T47D (cell line): Measurements from ENCODE around the gene TRAFD1.

Experiments used
- DNase-seq, 2 experiments: peaks; one replicate each; pipeline versions ENCODE4 v3.0.0 to v3.0.0-alpha.2; 2011 to 2012; ENCODE audit warnings: low read depth in 1 of 2, low spot score in 1 of 2
- JUND ChIP-seq: IDR thresholded peaks from 2 replicates; pipeline ENCODE4 v1.6.1; 2012; ENCODE audit warnings: low read depth
- in situ Hi-C: cut with HindIII; loops from 2 replicates; pipeline ENCODE4 v1.10.0; 2016; ENCODE audit warnings: low sequenced_read_pairs, low pct_unique_long_range_greater_than_20kb

Gene TRAFD1

DNA sequence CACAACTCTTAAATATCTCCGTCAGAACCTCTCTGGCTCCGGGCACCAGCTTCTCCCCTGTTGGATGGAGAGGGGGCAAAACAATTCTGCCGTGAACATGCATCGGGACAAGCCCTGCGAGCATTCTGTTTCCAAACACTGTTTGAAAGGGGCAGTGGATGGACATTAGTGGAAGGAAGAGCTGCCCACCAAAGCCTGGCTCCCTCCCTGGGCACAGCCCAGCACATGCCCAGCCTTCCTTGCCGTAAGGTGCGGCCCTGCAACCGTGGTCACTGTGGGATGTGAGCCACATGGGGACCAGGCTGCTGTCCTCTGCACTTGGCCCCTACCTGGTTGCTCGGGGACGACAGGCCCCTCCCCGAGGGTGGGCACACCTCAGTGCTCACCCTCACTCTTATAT lies 54.0 kb downstream of the TRAFD1 start:
- no peak for DNase-seq
- in situ Hi-C loops, result no loop called here
- no peak for TF ChIP-seq JUND

DNA sequence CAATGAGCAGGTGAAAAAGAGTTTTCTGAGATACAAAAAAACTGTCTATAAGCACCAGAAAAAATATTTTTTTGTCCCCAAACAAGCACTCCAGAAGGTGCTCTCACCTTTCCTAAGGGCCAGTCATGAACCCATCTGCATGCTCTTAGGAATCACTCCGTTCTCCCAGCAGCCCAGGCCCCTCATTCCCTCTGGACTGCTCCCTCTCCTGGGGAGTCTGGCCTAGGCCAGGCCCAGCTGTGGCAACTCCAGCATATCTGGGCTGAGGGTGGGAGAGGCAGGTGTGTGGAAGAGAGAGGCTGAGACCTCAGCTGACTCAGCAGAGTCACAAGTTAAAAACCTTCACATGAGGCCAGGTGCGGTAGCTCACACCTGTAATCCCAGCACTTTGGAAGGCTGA lies 54.6 kb downstream of the TRAFD1 start:
- in situ Hi-C loops, result no loop called here
- TF ChIP-seq JUND, result no peak
- no peak for DNase-seq

DNA sequence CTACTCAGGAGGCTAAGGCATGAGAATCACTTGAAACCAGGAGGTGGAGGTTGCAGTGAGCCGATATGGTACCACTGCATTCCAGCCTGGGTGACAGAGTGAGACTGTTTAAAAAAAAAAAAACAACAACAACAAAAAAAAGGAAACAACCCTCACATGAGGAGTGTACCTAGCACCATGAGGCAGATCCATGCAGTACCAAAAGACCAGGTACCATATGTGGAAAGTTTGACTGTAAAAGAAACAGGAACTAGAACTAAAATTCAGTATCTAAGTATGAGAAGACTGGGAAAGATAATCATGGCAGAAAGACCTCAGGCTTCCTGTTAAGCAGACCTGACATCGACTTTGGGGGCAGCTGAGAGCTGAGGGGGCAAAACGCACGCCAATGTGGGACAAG lies 55.1 kb downstream of the TRAFD1 start:
- in situ Hi-C loops, result no loop called here
- no peak for DNase-seq
- TF ChIP-seq JUND, result no peak

DNA sequence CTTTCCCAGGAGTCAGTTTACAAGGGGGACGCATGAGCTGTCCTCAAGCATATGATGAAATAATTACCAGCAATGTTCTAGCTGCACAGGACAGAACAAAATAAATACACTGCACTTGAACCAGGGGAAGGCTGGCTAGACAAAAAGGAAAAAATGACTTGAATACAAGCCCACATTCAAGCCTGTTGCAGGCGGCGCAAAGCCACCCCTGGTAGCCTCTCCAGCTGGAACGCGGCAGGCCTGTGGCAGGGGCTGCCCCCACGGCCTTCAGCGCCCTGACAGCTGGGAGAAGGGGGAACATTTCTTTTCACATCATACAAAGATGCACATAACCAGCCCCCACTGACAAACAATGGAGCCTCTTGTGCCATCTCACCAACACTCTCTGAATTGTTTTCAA lies 57.1 kb downstream of the TRAFD1 start:
- no peak for DNase-seq
- in situ Hi-C loops, result no loop called here
- no peak for TF ChIP-seq JUND

DNA sequence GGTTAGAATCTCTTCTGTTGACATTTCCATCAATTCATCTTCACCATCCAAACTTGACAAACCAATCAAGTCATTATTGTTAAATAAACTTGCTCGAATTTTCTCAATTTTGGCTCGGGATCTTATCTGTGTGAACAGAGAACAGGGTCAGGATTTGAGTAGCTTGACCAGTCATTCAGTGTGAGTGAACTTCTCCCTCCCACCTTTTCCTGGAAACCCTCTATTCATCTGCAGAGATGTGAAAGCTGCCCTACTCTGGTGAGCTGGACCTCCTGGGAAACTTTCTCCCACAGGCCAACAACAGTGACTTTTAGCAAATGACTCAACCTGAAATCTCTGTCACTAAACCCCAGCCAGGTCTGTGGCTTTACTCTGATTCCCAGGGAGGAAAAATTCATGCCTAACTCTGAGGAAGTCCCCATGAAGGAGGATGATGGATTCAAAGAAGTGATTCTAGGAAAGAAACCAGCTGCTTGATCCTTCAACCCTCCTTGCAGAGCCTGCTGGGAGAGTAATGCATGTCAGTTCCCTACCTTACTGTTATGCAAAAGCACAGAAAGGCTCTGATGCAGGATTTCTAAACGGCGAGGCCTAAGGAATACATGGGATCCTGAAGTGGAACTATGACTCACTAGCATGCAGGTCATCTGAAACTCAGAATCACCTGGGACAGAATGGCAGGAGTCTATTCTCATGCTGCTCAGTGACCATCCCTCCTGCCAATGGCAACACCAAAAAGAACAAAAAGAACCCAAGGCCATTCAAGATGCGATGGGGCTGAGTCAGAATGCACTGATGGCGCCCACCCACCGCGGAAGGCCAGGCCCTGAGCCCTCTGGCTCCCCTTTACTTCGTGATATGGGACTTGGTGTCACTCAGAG lies 58.0 kb downstream of the TRAFD1 start:
- DNase-seq, result no peak
- in situ Hi-C loops, result no loop called here
- no peak for TF ChIP-seq JUND

DNA sequence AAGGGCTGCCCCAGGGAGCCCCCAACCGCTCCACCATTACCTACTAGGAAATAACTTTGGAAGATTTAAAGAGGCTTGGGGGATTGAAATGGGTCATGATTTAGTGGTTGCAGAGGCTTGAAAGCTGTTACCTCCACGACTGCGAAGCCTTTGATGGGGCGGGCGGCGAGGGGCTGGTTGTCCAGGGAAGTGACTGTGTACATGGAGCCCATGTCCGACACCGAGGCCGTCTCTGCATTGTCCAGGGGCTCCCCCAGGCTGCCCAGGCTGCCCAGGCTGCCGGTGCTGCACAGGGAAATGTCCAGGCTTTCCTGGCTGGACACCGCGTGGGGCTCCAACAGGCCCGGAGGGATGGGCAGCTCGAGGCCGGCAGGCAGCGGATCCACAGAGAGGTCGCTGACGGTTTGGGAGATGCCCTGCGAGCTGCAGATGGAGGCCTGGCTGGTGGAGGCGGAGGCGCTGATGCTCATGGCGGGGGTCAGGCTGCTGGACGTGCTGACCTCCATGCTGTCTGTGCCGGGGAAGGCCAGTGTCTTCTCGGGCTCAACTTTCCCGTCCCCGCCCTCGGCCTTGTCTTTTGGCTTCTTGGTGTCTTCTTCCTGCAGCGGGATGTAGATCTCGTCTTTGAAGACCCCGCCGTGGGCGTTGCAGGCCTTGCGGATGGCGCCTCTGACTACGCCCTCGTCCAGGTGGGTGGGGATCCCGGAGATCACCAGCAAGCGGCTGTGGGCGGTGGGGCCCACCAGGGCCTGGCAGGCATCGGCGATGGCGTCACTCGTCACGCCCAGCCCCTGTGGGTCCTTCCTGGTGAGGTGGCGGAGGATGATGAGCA lies 58.9 kb downstream of the TRAFD1 start:
- no peak for TF ChIP-seq JUND
- DNase-seq, result no peak
- in situ Hi-C loops, result no loop called here

DNA sequence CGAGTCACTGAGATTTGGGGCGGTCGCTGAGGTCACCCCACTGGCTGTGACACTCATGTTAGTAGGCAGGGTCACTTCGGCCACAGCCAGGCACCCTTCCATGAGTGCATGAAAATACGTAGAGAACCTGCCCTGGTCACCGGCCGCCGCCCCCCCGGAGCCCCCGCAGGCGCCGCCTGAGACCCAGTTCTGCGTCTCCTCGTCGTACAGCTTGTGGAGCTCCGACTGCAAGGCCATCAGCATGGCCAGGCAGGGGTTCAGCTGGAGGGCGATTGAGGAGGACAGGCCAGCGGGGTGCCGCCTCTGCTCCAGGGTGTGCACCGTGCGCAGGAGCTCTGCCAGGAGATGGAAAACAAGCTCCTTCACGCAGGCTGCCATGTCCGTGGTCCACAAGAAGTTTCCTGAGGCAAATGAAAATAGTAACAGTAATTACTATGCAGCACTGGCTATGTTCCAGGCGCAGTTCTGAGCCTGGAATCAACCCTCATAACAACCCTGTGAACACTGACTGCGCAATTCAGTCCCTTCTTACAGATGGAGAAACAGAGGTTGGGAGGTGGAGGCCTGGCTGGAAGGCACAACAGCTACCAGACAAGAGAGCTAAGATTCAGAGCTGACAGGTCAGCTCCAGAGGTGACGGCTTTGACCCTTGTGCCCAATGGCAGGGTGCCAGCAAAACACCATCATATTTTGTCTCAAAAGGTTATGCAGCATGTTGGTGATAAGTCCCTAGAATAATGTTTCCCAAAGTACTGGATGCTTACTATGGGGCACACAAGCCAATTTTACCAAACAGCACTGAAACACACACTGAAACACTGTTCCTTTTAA lies 59.9 kb downstream of the TRAFD1 start:
- in situ Hi-C loops, result no loop called here
- TF ChIP-seq JUND, result no peak
- DNase-seq, result no peak

DNA sequence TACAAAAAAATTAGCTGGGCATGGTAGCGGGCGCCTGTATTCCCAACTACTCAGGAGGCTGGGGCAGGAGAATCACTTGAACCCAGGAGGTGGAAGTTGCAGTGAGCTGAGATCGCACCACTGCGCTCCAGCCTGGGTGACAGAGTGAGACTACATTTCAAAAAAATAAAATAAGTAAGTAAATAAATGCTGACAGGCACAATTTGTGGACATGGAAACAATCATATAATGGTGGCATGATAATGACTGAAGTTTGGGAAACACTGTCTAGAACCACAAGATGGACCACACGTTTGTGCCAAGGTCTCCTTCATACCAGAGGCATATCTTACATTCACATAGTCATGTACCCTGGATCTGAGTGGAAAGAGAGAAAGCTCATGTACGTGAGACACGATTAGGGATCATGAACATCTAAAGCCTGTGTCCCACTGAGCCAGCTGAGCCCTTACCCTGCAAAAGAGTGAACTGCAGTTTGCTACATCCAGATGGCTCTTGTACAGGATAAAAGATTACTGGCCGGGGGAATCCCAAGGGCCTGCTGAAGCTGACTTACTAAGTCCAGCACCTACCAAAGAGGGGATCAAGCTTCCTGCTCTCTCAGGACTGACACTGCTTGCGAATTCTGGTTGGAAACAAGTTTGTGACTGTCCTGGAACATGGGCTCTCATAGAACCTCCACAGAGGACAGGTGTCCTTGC lies 62.9 kb downstream of the TRAFD1 start:
- in situ Hi-C loops, result no loop called here
- no peak for DNase-seq
- no peak for TF ChIP-seq JUND

DNA sequence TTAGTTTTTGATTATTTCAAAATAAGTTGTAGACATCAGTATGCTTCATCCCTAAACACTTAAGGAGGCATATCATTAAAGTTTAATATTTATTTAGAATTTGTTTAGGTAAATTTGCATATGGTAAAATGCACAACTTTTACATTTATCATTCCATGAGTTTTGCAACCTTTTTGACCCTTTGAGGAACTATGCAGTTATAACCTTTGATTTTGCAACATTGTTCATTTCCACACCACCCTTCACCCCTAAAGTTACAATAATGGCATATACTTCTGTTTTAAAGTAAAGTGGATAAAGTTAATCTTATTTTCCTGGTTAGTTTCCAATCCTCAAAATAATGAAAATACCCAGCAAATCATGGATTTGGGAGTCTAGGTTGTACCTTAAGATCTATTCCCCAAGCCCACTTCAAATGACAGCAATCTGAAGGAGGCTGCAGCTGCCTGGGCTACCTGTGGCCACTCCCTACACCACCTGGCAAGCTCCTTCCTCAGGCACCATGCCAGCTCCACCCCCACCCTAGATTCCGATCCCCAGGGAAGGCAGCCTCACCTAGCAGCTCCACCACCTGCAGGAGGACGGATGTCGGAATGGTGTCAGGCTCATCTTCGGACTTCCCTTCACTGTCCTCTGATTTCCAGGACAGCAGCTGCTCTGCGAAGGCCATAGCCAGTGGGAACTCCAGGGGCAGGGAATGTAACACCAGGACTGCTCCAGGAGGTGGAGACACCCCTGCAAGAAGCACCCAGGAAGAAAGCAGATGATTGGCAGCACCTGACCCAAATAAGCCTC lies 65.1 kb downstream of the TRAFD1 start:
- DNase-seq, result peak in 1 of 2 experiments; percentile 37
- in situ Hi-C loops, result no loop called here
- no peak for TF ChIP-seq JUND

DNA sequence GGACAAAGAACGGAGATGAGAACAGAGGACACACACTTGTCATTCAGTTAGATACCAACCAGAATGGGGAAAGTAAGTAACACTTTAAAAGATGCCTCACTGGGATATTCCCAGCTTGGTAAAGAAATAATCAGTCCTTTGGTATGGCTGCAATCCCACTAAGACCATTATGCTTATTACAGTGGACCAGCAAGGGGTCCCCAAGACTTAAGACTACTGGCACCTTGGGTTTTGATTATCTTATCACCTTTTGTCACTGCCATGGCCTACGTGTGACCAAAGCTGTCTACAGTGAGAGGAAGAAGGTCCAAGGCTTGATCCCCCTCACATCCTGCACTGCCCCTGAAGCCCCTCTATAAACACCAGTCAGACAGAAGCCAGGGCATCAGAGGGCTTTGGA lies 65.8 kb downstream of the TRAFD1 start:
- no peak for TF ChIP-seq JUND
- in situ Hi-C loops, result no loop called here
- DNase-seq, result no peak

DNA sequence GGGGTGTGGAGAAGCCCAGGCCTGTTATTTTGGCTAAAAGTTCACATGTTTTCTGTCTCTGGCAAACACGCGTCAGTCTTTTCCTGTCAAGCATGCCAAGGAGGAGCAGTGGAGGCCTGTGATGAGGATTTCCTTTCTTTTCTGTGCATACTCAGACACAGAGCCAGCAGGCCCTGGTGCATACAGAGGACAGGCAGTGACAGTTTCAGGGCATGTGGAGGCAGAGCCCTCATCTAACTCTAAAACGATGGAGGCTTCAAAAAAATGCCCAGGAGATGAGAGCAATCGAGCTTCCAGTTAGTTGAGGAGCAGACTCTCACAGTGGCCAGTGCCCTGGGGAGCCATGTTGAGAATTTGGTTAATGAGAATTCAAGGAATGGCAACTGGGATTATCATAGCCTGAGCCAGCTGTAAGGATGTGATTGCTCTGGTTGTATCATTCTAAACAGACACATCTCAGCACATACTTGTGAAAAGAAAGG lies 66.5 kb downstream of the TRAFD1 start:
- DNase-seq, result no peak
- in situ Hi-C loops, result no loop called here
- no peak for TF ChIP-seq JUND
